Omental fat pad (tissue), 4 donors: ENCODE results near the gene LGALS9C. TPM values are rescaled to one million over a fixed set of nuclear protein-coding genes. Genes with fewer than 3 reads are reported as not detected.
"Not testable (repeated sequence)": the region's sequence is repeated elsewhere in the genome, so short reads cannot be mapped to it uniquely, and the experiment has no call there.

Source experiments
- ATAC-seq: fragments of 150-250 bp; one replicate; pipeline ENCODE4 v1.9.1; 2016; ENCODE audit warnings: mild to moderate bottlenecking, moderate library complexity; ENCODE audit not compliant: low FRiP score
- DNase-seq: peaks from one replicate; pipeline ENCODE4 v3.0.0-alpha.2; 2019; ENCODE audit warnings: low spot score
- small RNA-seq: library from RNA; depleted of rRNA; stranded (forward); fragments of <200 nt; gene quantifications from one replicate; pipeline ENCODE3, GENCODE V24; 2016
- total RNA-seq, 4 donors: library from RNA; depleted of rRNA; stranded (reverse); fragments of >200 nt; gene quantifications; one replicate each; pipeline ENCODE4 v1.1.0, GENCODE V29; 2016

LGALS9C gene
- total RNA-seq, 4 donors from 2014 or later, result not detected

DNA sequence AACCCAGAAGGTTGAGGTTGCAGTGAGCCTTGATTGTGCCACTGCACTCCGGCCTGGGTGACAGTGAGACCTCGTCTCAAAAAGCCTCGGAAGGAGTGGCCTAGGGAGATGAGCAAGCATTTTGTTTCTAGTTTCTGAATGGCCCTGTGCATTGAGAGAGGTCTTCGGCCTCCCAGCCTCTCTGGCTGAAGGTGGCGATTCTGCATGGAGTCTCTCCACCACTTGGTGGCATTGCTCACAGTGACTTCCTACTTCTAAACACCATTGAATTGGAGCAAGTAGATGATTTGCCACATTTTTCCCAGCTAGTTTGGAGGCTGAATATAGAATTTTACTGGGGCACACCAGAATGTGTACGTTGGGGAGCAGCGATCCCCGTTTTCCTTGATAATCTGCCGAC lies 48.4 kb downstream of the LGALS9C start:
- DNase-seq, ATAC-seq: not testable (repeated sequence)

DNA sequence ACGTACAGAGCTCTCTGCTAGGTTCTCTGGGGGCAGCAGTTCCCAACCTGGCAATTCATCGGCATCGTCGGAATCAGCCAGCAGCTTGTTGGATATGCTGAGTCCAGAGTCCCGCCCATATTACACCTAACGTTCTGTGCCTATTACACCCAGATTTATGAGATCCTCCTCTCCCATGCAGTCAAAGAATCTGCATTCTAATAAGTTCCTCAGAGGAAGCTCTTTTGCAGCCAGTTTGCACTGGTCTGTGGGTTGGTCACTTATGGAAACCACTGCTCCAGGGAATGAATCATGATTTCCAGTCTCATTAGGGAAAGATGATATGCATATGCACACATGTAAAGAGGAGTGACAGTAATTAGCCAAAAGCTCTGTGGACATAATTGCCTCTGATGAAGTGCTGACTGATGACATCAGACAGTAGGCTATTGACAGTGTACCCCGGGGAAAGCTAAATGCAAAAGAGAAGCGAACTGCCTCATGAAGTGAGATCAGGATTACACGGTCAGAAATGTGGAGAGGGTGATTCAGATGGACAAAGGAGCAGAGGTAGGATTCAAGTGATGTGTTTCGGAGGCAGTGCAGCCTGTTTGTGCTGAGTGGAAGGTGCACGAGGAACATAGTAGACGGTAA lies 49.7 kb downstream of the LGALS9C start:
- not testable (repeated sequence) for ATAC-seq, DNase-seq

DNA sequence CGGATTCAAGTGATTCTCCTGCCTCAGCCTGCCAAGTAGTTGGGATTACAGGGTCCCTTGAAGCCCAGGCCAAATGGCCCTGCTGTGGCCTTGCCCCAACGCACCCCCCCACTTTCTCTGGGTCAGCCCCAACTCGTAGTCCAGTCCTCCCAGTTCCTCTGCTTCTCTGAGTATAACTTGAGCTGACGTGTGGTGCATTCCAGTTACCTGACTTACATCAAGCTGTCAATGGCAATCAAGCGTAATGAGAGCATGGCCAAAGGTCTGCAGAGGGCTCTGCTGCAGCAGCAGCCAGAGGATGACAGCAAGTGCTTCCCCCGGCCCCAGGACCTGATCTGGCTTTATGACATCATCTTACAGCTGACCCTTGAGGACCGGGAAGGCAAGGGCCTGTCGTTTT lies 50.8 kb downstream of the LGALS9C start:
- ATAC-seq, result not testable (repeated sequence)

DNA sequence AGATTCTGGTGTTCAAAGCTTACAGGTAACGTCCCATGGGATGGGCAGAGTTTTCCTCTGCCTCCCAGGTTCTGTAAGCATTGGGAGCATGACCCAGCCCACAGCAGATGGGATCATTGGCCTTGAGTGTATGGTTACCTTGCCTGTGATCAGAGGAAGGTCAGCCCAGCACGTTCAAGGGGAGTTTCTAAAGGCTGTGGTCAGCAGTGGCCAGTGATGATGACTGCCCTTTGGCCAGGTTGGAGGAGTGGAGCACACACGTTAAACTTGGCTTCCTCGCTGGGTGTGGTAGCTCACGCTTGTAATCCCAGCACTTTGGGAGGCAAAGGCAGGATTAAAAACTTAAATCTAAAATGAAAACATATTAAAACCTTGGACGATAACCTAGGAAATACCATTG lies 51.8 kb downstream of the LGALS9C start:
- ATAC-seq, DNase-seq: not testable (repeated sequence)

More for the DNA sequence above, 50.8 kb downstream of the LGALS9C start:
- not testable (repeated sequence) for DNase-seq

DNA sequence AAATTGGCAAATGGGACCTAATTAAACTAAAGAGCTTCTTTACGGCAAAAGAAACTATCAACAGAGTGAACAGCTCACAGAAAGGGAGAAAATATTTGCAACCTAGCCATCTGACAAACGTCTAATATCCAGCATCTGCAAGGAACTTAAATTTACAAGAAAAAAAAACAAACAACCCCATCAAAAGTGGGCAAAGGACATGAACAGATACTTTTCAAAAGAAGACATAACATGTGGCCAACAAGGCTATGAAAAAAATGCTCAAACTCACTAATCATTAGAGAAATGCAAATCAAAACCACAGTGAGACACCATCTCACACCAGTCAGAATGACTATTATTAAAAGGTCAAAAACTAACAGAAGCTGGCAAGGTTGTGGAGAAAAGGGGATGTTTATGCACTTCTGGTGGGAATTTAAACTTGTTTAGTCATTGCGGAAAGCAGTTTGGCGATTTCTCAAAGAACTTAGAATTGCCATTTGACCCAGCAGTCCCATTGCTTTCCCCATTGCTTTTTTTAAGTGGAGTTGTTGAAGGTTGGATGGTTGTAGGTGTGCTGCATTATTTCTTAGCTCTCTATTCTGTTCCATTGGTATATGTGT lies 52.4 kb downstream of the LGALS9C start:
- DNase-seq, ATAC-seq: not testable (repeated sequence)

DNA sequence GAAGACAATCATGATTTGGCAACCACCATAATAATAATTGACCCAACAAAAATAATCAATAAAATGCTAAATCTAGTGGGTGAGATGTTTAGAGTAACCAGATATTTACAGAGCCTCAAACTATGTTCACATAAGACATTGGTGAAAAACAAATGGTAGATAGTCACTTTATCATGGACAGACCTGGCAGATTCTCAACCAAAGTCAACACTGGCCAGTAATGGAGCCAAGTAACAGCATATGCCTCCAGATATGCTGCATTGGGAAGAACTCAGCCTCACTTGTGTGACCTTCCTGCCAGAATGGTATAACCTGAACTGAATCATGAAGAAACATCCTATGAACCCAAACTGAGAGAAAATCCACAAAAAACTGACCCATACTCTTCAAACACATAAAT lies 53.8 kb downstream of the LGALS9C start:
- DNase-seq, ATAC-seq: not testable (repeated sequence)

- ATAC-seq, result not testable (repeated sequence)
Observed at GRCh38 chr17:18542234-18542633, 65.6 kb downstream of the LGALS9C start.

GRCh38 chr17:18542907-18543306 lies 66.3 kb downstream of the LGALS9C start:
- not testable (repeated sequence) for DNase-seq, ATAC-seq

More at GRCh38 chr17:18542234-18542633, 65.6 kb downstream of the LGALS9C start:
- not testable (repeated sequence) for DNase-seq

Small RNA genes lying within 50 kb of the gene (small RNA-seq; reads per million reads assigned to genes)
- not detected for gene AL353997.1
- not detected for gene AL353997.4

Other genes with a start within 250 kb of the LGALS9C start
- 100 to 1,000 TPM; 198 to 328 (median 324) TPM for gene FLII, start 218.1 kb upstream of the LGALS9C start, total RNA-seq
- 1 to 10 TPM; 2.9 to 9.5 (median 5.7) TPM for gene MIEF2, start 216.1 kb upstream of the LGALS9C start, total RNA-seq
- gene TOP3A, start 161.8 kb upstream of the LGALS9C start, total RNA-seq, result 10 to 100 TPM; 23.6 to 80.5 (median 47.5) TPM
- gene SMCR8, start 161.5 kb upstream of the LGALS9C start, total RNA-seq, result 10 to 100 TPM; 11.4 to 21.4 (median 14.3) TPM
- 100 to 1,000 TPM in 2 of 4 donors, 10 to 100 TPM in 2; 59.3 to 108 (median 102) TPM for gene SHMT1, start 113.2 kb upstream of the LGALS9C start, total RNA-seq
- gene EVPLL, start 99.0 kb upstream of the LGALS9C start, total RNA-seq, result under 1 TPM in 2 of 4 donors, not detected in 2; 0.36 to 0.37 TPM
- gene TBC1D28, start 167.6 kb downstream of the LGALS9C start, total RNA-seq, result not detected
- gene FOXO3B, start 205.5 kb downstream of the LGALS9C start, total RNA-seq, result 1 to 10 TPM; 6.4 to 7.8 (median 7.0) TPM